Subcutaneous abdominal adipose tissue (tissue), 5 donors: ENCODE results near the gene KPNA4.

ENCODE experiments used
- H3K27ac ChIP-seq: one replicate; pipeline ENCODE4 v1.7.0; 2013; ENCODE audit warnings: low read depth, mild to moderate bottlenecking, inconsistent platforms, low read length, moderate library complexity
- H3K27me3 ChIP-seq, 5 donors: one replicate each; pipeline ENCODE4 v1.7.0; 2013; ENCODE audit warnings: low read length in 5 of 5, inconsistent platforms in 1 of 5; ENCODE audit not compliant: control insufficient read depth in 5 of 5, insufficient read depth in 4 of 5
- H3K36me3 ChIP-seq, 5 donors: one replicate each; pipeline ENCODE4 v1.7.0; 2013; ENCODE audit warnings: low read length in 5 of 5; ENCODE audit not compliant: control insufficient read depth in 5 of 5, insufficient read depth in 5 of 5
- H3K4me1 ChIP-seq, 5 donors: one replicate each; pipeline ENCODE4 v1.7.0; 2013; ENCODE audit warnings: low read length in 5 of 5, mild to moderate bottlenecking in 3 of 5, moderate library complexity in 1 of 5; ENCODE audit not compliant: control insufficient read depth in 5 of 5, insufficient read depth in 5 of 5
- H3K4me3 ChIP-seq, 5 donors: one replicate each; pipeline ENCODE4 v1.7.0; 2013; ENCODE audit warnings: low read length in 5 of 5, low read depth in 1 of 5
- H3K9ac ChIP-seq, 5 donors: one replicate each; pipeline ENCODE4 v1.7.0; 2013; ENCODE audit warnings: low read length in 5 of 5, mild to moderate bottlenecking in 4 of 5, moderate library complexity in 3 of 5
- H3K9me3 ChIP-seq, 5 donors: one replicate each; pipeline ENCODE4 v1.7.0; 2013; ENCODE audit warnings: low read length in 5 of 5; ENCODE audit not compliant: control insufficient read depth in 5 of 5
- donor health status: healthy.
- donor health status: healthy.
- donor health status: healthy.
- donor health status: healthy.
- donor health status: healthy.

Gene KPNA4

GRCh38 chr3:160478338-160478737 lies 87.0 kb downstream of the KPNA4 start:
- Histone ChIP-seq H3K4me1 (peaks cover 0 to 12% (median 0%) of the 10 kb centered on the region in 5 donors), H3K27me3 (no peaks in the 10 kb centered on the region), H3K27ac (no peak overlapping the region), H3K36me3 (no peaks in the 10 kb centered on the region), H3K9ac (no peak overlapping the region), H3K9me3 (no peaks in the 10 kb centered on the region), H3K4me3 (no peak overlapping the region)

- Histone ChIP-seq H3K27ac (no peak overlapping the region), H3K9me3 (no peaks in the 10 kb centered on the region), H3K9ac (no peak overlapping the region), H3K4me3 (no peak overlapping the region), H3K36me3 (no peaks in the 10 kb centered on the region), H3K27me3 (no peaks in the 10 kb centered on the region), H3K4me1 (peaks cover 0 to 10% (median 0%) of the 10 kb centered on the region in 5 donors)
These were observed 87.6 kb downstream of the KPNA4 start for GRCh38 chr3:160477750-160478149.

GRCh38 chr3:160475884-160476283 lies 89.5 kb downstream of the KPNA4 start:
- Histone ChIP-seq H3K4me1 (peaks cover 0 to 3% (median 0%) of the 10 kb centered on the region in 5 donors), H3K27me3 (no peaks in the 10 kb centered on the region), H3K4me3 (no peak overlapping the region), H3K9ac (no peak overlapping the region), H3K27ac (no peak overlapping the region), H3K36me3 (no peaks in the 10 kb centered on the region), H3K9me3 (peaks cover 0 to 4% (median 3%) of the 10 kb centered on the region in 5 donors)

DNA sequence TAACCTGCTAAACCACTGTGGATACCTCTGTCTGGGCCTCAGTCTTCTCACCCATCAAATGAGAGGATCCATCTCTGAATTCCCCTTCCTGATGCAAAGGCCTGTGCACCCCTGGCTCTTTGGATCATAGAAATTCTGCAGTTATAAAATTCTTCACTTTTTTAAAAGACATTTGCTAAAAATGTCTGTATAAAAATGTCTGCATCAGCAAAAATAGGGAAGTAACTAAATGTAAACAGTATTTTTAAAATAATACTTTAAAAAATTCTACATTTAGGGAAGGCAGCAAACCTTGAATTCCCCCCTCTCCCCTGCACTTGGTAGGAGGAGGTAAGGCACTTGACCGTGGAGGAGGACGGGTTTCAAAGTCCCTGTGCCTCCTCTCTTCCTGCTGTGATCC lies 90.2 kb downstream of the KPNA4 start:
- Histone ChIP-seq H3K9me3 (peaks cover 0 to 11% (median 6%) of the 10 kb centered on the region in 5 donors), H3K36me3 (no peaks in the 10 kb centered on the region), H3K9ac (no peak overlapping the region), H3K27me3 (no peaks in the 10 kb centered on the region), H3K4me3 (no peak overlapping the region), H3K4me1 (peaks cover 0 to 3% (median 0%) of the 10 kb centered on the region in 5 donors), H3K27ac (no peak overlapping the region)

- H3K4me3 ChIP-seq, result no peak overlapping the region
- peaks cover 0 to 3% (median 0%) of the 10 kb centered on the region in 5 donors for H3K4me1 ChIP-seq
- no peak overlapping the region for H3K27ac ChIP-seq
- no peaks in the 10 kb centered on the region for H3K27me3 ChIP-seq
- H3K9me3 ChIP-seq, result peaks cover 0 to 13% (median 6%) of the 10 kb centered on the region in 5 donors
- H3K9ac ChIP-seq, result no peak overlapping the region
- H3K36me3 ChIP-seq, result no peaks in the 10 kb centered on the region
These were observed 90.9 kb downstream of the KPNA4 start for GRCh38 chr3:160474416-160474838.

- Histone ChIP-seq H3K36me3 (no peaks in the 10 kb centered on the region), H3K27me3 (no peaks in the 10 kb centered on the region), H3K9me3 (peaks cover 0 to 13% (median 6%) of the 10 kb centered on the region in 5 donors), H3K27ac (no peak overlapping the region), H3K9ac (no peak overlapping the region), H3K4me3 (no peak overlapping the region), H3K4me1 (peaks cover 0 to 3% (median 0%) of the 10 kb centered on the region in 5 donors)
These were observed 91.4 kb downstream of the KPNA4 start for GRCh38 chr3:160473978-160474377.

DNA sequence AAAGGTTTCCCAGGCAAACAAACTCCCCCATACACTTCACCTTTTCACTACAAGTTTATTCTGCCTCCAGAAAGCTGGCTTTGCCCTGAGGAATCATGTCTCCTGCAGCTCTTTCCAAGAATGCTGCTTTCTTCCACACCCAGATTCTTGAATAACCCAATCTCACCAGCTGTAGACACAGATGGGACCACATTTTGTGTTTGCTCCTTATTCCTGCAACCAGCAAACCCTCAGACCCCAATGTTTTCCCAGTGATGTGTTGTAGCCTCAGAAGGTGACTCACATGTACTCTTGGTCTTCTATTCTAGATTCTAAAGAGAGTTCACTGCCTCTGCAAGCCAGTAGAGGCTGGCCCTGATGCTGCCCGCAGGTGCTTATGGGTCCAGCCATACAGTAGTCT lies 92.2 kb downstream of the KPNA4 start:
- H3K27me3 ChIP-seq, result no peaks in the 10 kb centered on the region
- H3K4me1 ChIP-seq, result peaks cover 0 to 3% (median 0%) of the 10 kb centered on the region in 5 donors
- H3K9ac ChIP-seq, result no peak overlapping the region
- H3K36me3 ChIP-seq, result no peaks in the 10 kb centered on the region
- peaks cover 0 to 13% (median 6%) of the 10 kb centered on the region in 5 donors for H3K9me3 ChIP-seq
- no peak overlapping the region for H3K27ac ChIP-seq
- no peak overlapping the region for H3K4me3 ChIP-seq

DNA sequence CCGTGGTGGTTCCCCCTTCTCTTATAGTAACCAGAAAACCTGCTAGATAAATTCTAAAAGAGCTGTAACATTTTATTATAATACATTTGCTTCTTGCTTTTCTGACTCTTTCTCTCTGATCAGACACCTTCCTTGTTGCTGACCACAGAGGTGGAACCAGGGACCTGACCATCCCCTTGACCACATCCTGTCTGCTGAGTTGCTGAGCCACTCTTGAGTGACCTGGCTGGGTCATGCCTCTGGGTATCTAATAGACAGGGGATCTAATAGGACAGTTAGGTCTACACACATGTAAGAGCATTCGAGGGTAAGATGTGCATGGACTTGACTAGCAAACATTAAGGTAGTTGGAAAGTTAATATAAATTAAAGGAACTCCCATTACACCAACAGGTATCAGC lies 93.0 kb downstream of the KPNA4 start:
- Histone ChIP-seq H3K27ac (no peak overlapping the region), H3K4me3 (no peak overlapping the region), H3K4me1 (peaks cover 0 to 3% (median 0%) of the 10 kb centered on the region in 5 donors), H3K36me3 (no peaks in the 10 kb centered on the region), H3K9me3 (peaks cover 0 to 13% (median 6%) of the 10 kb centered on the region in 5 donors), H3K9ac (no peak overlapping the region), H3K27me3 (no peaks in the 10 kb centered on the region)

DNA sequence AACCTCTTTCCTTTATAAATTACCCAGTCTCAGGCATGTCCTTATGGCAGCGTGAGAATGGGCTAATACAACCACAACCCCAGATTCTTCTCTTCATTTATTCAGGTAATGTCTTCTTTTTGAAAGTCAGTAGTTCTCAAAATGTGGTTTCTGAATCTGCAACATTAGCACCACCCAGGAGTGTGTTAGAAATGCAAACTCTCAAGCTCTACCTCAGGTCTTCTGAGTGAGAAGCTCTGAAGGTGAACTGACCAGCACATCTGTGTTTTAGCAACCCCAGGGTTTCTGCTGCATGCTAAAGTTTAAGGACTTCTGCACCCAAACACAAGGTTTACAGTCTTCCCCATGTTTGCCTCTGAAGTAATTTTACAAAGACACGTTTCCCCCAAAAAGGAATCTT lies 93.5 kb downstream of the KPNA4 start:
- no peak overlapping the region for H3K4me3 ChIP-seq
- H3K27me3 ChIP-seq, result no peaks in the 10 kb centered on the region
- peaks cover 0 to 3% (median 0%) of the 10 kb centered on the region in 5 donors for H3K4me1 ChIP-seq
- H3K36me3 ChIP-seq, result no peaks in the 10 kb centered on the region
- H3K27ac ChIP-seq, result no peak overlapping the region
- H3K9ac ChIP-seq, result no peak overlapping the region
- H3K9me3 ChIP-seq, result peaks cover 0 to 13% (median 6%) of the 10 kb centered on the region in 5 donors

DNA sequence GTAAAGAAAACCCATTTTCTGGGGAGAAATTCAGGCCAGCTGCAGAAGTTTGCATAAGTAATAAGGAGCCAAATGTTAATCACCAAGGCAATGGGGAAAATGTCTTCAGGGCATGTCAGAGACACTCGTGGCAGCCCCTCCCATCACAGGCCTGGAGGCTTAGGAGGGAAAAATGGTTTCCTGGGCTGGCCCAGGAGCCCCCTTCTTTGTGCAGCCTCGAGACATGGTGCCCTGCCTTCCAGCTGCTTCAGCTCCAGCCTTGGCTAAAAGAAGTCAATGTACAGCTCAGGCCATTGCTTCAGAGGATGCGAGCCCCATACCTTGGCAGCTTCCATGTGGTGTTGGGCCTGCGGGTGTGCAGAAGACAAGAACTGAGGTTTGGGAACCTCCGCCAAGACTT lies 95.2 kb downstream of the KPNA4 start:
- no peaks in the 10 kb centered on the region for H3K36me3 ChIP-seq
- H3K27me3 ChIP-seq, result no peaks in the 10 kb centered on the region
- H3K4me1 ChIP-seq, result peaks cover 0 to 3% (median 0%) of the 10 kb centered on the region in 5 donors
- H3K27ac ChIP-seq, result no peak overlapping the region
- no peak overlapping the region for H3K9ac ChIP-seq
- H3K4me3 ChIP-seq, result no peak overlapping the region
- peaks cover 0 to 13% (median 6%) of the 10 kb centered on the region in 5 donors for H3K9me3 ChIP-seq
